Suprapubic skin (tissue), 4 donors: ENCODE results near the gene LRP8. TPM values are rescaled to one million over a fixed set of nuclear protein-coding genes. Genes with fewer than 3 reads are reported as not detected.
A peak's percentile ranks its signal among the peaks of the same experiment; 100 is the strongest.

Experiments used
- DNase-seq, 2 donors: peaks; one replicate each; pipeline ENCODE4 v3.0.0-alpha.2; 2019; ENCODE audit warnings: low spot score in 2 of 2
- H3K27ac ChIP-seq: fragments of 200-600 bp; sonication (generic); one replicate; pipeline ENCODE4 v1.5.1; 2019
- H3K27me3 ChIP-seq: fragments of 200-600 bp; sonication (generic); one replicate; pipeline ENCODE4 v1.5.1; 2019
- H3K36me3 ChIP-seq: fragments of 200-600 bp; sonication (generic); one replicate; pipeline ENCODE4 v1.5.1; 2019
- H3K4me1 ChIP-seq: fragments of 200-600 bp; sonication (generic); one replicate; pipeline ENCODE4 v1.5.1; 2019
- H3K4me3 ChIP-seq: fragments of 200-600 bp; sonication (generic); one replicate; pipeline ENCODE4 v1.5.1; 2019; ENCODE audit warnings: mild to moderate bottlenecking
- H3K9me3 ChIP-seq: fragments of 200-600 bp; sonication (generic); one replicate; pipeline ENCODE4 v1.5.1; 2019
- CTCF ChIP-seq, 2 donors: fragments of 200-600 bp in 1 of 2; fragments of 450-650 bp in 1 of 2; sonication (generic) in 1 of 2; IDR thresholded peaks; one replicate each; pipeline ENCODE4 v1.5.1; 2016 to 2019; ENCODE audit warnings: antibody characterized with exemption in 2 of 2, mild to moderate bottlenecking in 1 of 2, moderate library complexity in 1 of 2
- EP300 ChIP-seq: sonication (generic); formaldehyde crosslinking; IDR thresholded peaks from one replicate; pipeline ENCODE4 v1.6.1; 2017; ENCODE audit warnings: antibody characterized with exemption
- POLR2A ChIP-seq, 2 donors: fragments of 450-650 bp; IDR thresholded peaks; one replicate each; pipeline ENCODE4 v1.6.1; 2017; ENCODE audit warnings: antibody characterized with exemption in 2 of 2, mild to moderate bottlenecking in 2 of 2, moderate library complexity in 2 of 2
- POLR2AphosphoS5 ChIP-seq, 3 donors: sonication (generic); formaldehyde crosslinking; IDR thresholded peaks; one replicate each; pipeline ENCODE4 v1.6.1; 2017; ENCODE audit warnings: antibody characterized with exemption in 3 of 3
- WGBS: methylation state at CpG from one replicate; pipeline ENCODE4 v1.1.5; 2018; 5-methylcytosine and 5-hydroxymethylcytosine counted together
- total RNA-seq, 4 donors: library from RNA; depleted of rRNA; stranded (reverse); fragments of >200 nt; gene quantifications; one replicate each; pipeline ENCODE4 v1.1.0, GENCODE V29; 2016

LRP8 gene
- total RNA-seq, 4 donors from 2014 or later, result 2.8 to 11.8 (median 4.1) TPM

- TF ChIP-seq EP300, result no peak
- TF ChIP-seq POLR2A (IDR thresholded peaks at IDR 0.05), result no peak
- TF ChIP-seq CTCF (IDR thresholded peaks at IDR 0.05), result no peak
- no peak for TF ChIP-seq POLR2AphosphoS5 (IDR thresholded peaks at IDR 0.05)
- Histone ChIP-seq H3K27ac (no peak overlapping the region), H3K4me1 (no peaks in the 10 kb centered on the region), H3K27me3 (no peaks in the 10 kb centered on the region), H3K36me3 (no peaks in the 10 kb centered on the region), H3K9me3 (no peaks in the 10 kb centered on the region), H3K4me3 (no peak overlapping the region)
- 89% methylated on average over 12 of the region's 12 CpGs for WGBS
- DNase-seq, result peak; percentile 27 to 37
Observed at GRCh38 chr1:53366901-53367502, 39.1 kb upstream of the LRP8 start.

- Histone ChIP-seq H3K9me3 (no peaks in the 10 kb centered on the region), H3K27me3 (no peaks in the 10 kb centered on the region), H3K27ac (no peak overlapping the region), H3K4me3 (no peak overlapping the region), H3K4me1 (no peaks in the 10 kb centered on the region), H3K36me3 (no peaks in the 10 kb centered on the region)
- 68% methylated on average over 12 of the region's 12 CpGs for WGBS
- TF ChIP-seq POLR2AphosphoS5 (IDR thresholded peaks at IDR 0.05) (no peak), POLR2A (IDR thresholded peaks at IDR 0.05) (no peak), EP300 (no peak), CTCF (IDR thresholded peaks at IDR 0.05) (no peak)
- DNase-seq, result peak; percentile 41 to 50
Observed at GRCh38 chr1:53365437-53366063, 37.7 kb upstream of the LRP8 start.

- 94% methylated on average over 8 of the region's 9 CpGs for WGBS
- TF ChIP-seq POLR2A (IDR thresholded peaks at IDR 0.05), result no peak
- TF ChIP-seq POLR2AphosphoS5 (IDR thresholded peaks at IDR 0.05), result no peak
- TF ChIP-seq CTCF (IDR thresholded peaks at IDR 0.05), result no peak
- no peak for TF ChIP-seq EP300
- Histone ChIP-seq H3K27me3 (no peaks in the 10 kb centered on the region), H3K4me1 (no peaks in the 10 kb centered on the region), H3K4me3 (no peak overlapping the region), H3K9me3 (peaks cover 6% of the 10 kb centered on the region), H3K36me3 (no peaks in the 10 kb centered on the region), H3K27ac (no peak overlapping the region)
- peak; percentile 44 to 57 for DNase-seq
Observed at GRCh38 chr1:53362851-53363642, 35.2 kb upstream of the LRP8 start.

DNA sequence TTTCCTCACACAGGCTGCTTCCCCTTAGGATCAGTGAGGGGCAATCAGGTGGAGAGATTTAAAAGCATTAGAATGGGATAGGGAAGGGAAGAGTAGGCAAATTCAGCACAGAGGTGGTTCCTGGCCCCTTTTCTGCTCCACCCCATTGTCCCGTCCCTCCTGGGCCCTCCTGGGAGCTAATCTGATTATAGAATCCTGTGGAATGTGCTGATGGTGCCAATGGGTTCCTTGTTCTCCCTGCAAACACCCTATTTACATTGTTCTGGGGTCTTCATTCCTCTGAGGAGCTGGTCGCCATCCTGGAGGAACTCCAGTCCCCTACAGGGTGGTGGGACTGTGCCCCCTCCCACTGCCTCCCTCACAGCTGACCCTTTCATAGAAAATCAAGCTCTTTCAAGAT is 34.4 kb upstream of the LRP8 start:
- H3K9me3 ChIP-seq, result peaks cover 6% of the 10 kb centered on the region
- H3K27me3 ChIP-seq, result no peaks in the 10 kb centered on the region
- H3K27ac ChIP-seq, result no peak overlapping the region
- peak in 1 of 2 donors; percentile 29 for DNase-seq
- WGBS, result 75% methylated on average over 2 of the region's 2 CpGs
- TF ChIP-seq CTCF (IDR thresholded peaks at IDR 0.05) (no peak), POLR2A (IDR thresholded peaks at IDR 0.05) (no peak), POLR2AphosphoS5 (IDR thresholded peaks at IDR 0.05) (no peak)
- H3K36me3 ChIP-seq, result no peaks in the 10 kb centered on the region
- H3K4me1 ChIP-seq, result no peaks in the 10 kb centered on the region
- H3K4me3 ChIP-seq, result no peak overlapping the region

GRCh38 chr1:53361541-53361961 is 33.7 kb upstream of the LRP8 start:
- DNase-seq, result peak; percentile 21 to 59
- TF ChIP-seq POLR2AphosphoS5 (IDR thresholded peaks at IDR 0.05) (no peak), EP300 (no peak), CTCF (IDR thresholded peaks at IDR 0.05) (no peak), POLR2A (IDR thresholded peaks at IDR 0.05) (no peak)

More at GRCh38 chr1:53361541-53361961, 33.7 kb upstream of the LRP8 start:
- WGBS, result 73% methylated on average over 3 of the region's 3 CpGs
- Histone ChIP-seq H3K4me1 (no peaks in the 10 kb centered on the region), H3K27me3 (no peaks in the 10 kb centered on the region), H3K27ac (no peak overlapping the region), H3K36me3 (no peaks in the 10 kb centered on the region), H3K9me3 (peaks cover 6% of the 10 kb centered on the region), H3K4me3 (no peak overlapping the region)
